22Rv1 (cell line): ENCODE data around the gene MAPKAPK3.
"Not testable (repeated sequence)": the region's sequence is repeated elsewhere in the genome, so short reads cannot be mapped to it uniquely, and the experiment has no call there.

Experiments
- ZFX ChIP-seq: fragments of 450-650 bp; IDR thresholded peaks from 2 replicates; pipeline ENCODE4 v1.6.1; 2017; ENCODE audit warnings: antibody characterized with exemption, borderline replicate concordance
- TF ChIP-seq, protein P1 (sequence below): fragments of 450-650 bp; IDR thresholded peaks from 2 replicates; pipeline ENCODE4 v1.5.1; 2017; ENCODE audit warnings: mild to moderate bottlenecking

DNA sequence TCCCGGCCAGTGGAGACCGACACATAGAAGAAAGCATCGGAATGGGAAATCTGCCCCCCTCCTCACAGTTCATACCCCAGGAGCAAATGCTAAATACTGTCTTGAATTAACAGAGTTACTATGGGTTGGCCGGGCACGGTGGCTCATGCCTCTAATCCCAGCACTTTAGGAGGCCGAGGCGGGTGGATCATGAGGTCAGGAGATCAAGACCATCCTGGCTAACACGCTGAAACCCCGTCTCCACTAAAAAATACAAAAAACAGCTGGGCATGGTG, 48.8 kb downstream of the MAPKAPK3 start:
- TF ChIP-seq, protein P1, sequence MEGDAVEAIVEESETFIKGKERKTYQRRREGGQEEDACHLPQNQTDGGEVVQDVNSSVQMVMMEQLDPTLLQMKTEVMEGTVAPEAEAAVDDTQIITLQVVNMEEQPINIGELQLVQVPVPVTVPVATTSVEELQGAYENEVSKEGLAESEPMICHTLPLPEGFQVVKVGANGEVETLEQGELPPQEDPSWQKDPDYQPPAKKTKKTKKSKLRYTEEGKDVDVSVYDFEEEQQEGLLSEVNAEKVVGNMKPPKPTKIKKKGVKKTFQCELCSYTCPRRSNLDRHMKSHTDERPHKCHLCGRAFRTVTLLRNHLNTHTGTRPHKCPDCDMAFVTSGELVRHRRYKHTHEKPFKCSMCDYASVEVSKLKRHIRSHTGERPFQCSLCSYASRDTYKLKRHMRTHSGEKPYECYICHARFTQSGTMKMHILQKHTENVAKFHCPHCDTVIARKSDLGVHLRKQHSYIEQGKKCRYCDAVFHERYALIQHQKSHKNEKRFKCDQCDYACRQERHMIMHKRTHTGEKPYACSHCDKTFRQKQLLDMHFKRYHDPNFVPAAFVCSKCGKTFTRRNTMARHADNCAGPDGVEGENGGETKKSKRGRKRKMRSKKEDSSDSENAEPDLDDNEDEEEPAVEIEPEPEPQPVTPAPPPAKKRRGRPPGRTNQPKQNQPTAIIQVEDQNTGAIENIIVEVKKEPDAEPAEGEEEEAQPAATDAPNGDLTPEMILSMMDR = not testable (repeated sequence)
- TF ChIP-seq ZFX = not testable (repeated sequence)
